Measurements from ENCODE around the gene PARM1.

GRCh38 chr4:75038376-75038775 lies 105.5 kb downstream of the PARM1 start:
- no peak for TF ChIP-seq CTCF (IDR thresholded peaks at IDR 0.05)
- no peak for TF ChIP-seq POLR2A (IDR thresholded peaks at IDR 0.05)
- TF ChIP-seq EP300 (IDR thresholded peaks at IDR 0.05): no peak
